Ovary (tissue), 9 donors: ENCODE measurements around the gene ZNF273. TPM values are rescaled to one million over a fixed set of nuclear protein-coding genes. Genes with fewer than 3 reads are reported as not detected.

ENCODE experiments used
- DNase-seq, 5 donors: peaks; one replicate each; pipeline ENCODE4 v3.0.0-alpha.2; 2019 to 2020
- H3K27ac ChIP-seq, 2 donors: fragments of 200-600 bp; one replicate each; pipeline versions ENCODE4 v1.5.1 to v1.8.0; 2019 to 2022
- H3K27me3 ChIP-seq: fragments of 200-600 bp; one replicate; pipeline ENCODE4 v1.8.0; 2022
- H3K36me3 ChIP-seq: fragments of 200-600 bp; sonication (generic); one replicate; pipeline ENCODE4 v1.5.1; 2019
- H3K4me1 ChIP-seq: one replicate; pipeline ENCODE4 v1.8.1; 2013; ENCODE audit warnings: mild to moderate bottlenecking, moderate library complexity; ENCODE audit not compliant: insufficient read depth
- H3K4me3 ChIP-seq: fragments of 200-600 bp; sonication (generic); one replicate; pipeline ENCODE4 v1.5.1; 2017
- H3K9me3 ChIP-seq, 2 donors: fragments of 200-600 bp in 1 of 2; sonication (generic) in 1 of 2; one replicate each; pipeline versions ENCODE4 v1.5.1 to v1.8.1; 2013 to 2019; ENCODE audit warnings: mild to moderate bottlenecking in 1 of 2, moderate library complexity in 1 of 2
- CTCF ChIP-seq, 3 donors: fragments of 450-650 bp in 2 of 3; fragments of 200-600 bp in 1 of 3; IDR thresholded peaks; one replicate each; pipeline versions ENCODE4 v1.5.1 to v1.8.0; 2016 to 2022; ENCODE audit warnings: antibody characterized with exemption in 3 of 3, mild to moderate bottlenecking in 1 of 3
- EP300 ChIP-seq: sonication (generic); formaldehyde crosslinking; IDR thresholded peaks from one replicate; pipeline ENCODE4 v1.6.1; 2017; ENCODE audit warnings: antibody characterized with exemption
- POLR2A ChIP-seq: fragments of 450-650 bp; IDR thresholded peaks from one replicate; pipeline ENCODE4 v1.6.1; 2017; ENCODE audit warnings: antibody characterized with exemption, mild to moderate bottlenecking, moderate library complexity
- WGBS, 3 donors: extraction: QIAGEN DNeasy Blood & Tissue Kit in 1 of 3; methylation state at CpG; one replicate each; pipeline versions ENCODE4 v1.1.5 to v1.1.7; 2013 to 2017; 5-methylcytosine and 5-hydroxymethylcytosine counted together
- intact Hi-C, 4 donors: fragments of 100-400 bp; cut with DNase I; formaldehyde crosslinking; loops; one replicate each; pipeline versions ENCODE4 v1.11.0 to v1.15.1; 2022 to 2023
- polyA plus RNA-seq, 2 donors: library from polyadenylated mRNA; stranded (reverse); fragments of 200-250 nt in 1 of 2; fragments of 350-450 nt in 1 of 2; fragmentation: Illumina TruSeq in 1 of 2; extraction: RNeasy Lipid Tissue Mini Kit (QIAGEN cat#74804) in 1 of 2; gene quantifications; one replicate each; pipeline ENCODE4 v1.2.3, GENCODE V29; 2013 to 2014
- total RNA-seq, 7 donors: library from RNA; depleted of rRNA in 2 of 7; stranded (reverse); fragments of >200 nt in 2 of 7; fragmentation: NEBNext Ultra II Directional in 3 of 7; extraction: Animal tissue kit (Norgen Biotek cat#: 25700) in 3 of 7; gene quantifications; one replicate each; pipeline versions ENCODE4 v1.1.0 to v1.2.4, GENCODE V29; 2016 to 2023
- donor health status: DM: no; HTN: no; CAD: no; lungs with moderate emphysema.
- donor health status: DM: no; HTN: no; CAD: no.
- donor health status: Bipolar disorder and iron deficiency.
- donor health status: DM: yes; HTN: yes; CAD: no.
- donor health status: DM: no; HTN: no; CAD: no.
- donor health status: DM: yes; HTN: yes; CAD: no.

The ZNF273 gene
- total and polyA plus RNA-seq, 9 donors: 4.4 to 13.0 (median 6.6) TPM

DNA sequence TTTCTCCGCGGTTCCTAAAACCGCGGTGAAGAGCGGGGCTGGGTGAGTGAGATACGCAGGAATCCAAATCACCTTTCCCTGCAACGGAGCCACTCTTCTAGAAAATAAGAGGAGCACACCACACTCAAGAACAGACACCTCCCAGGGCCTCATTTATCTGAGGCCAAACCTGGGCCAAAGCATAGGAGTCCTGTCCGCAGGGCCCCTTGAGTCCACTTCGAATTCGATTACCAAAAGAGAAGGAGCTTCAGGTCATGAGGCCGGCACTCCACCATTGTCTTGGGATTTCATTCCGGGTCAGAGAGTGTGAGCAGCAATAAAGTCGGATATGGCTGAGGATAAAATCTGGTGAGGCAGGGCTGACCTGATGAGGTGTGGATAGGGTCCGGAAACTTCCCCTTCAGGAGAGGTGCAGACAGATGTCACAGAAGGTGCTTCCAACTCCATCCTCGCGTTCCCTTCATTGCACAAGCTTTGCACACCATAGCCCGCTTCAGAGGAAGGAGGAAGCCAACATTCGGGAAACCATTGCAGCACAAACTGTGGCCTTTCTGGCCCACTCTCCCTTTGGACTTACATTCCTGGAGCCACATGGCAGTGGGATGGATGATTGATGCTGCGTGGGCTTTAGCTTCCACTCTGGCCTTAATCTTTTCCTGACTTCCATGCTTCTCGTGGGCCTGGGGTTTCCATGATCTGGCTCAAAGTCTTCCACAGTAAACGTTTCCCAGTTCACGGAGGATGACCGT lies 27.2 kb upstream of the ZNF273 start:
- Histone ChIP-seq H3K36me3 (no peaks in the 10 kb centered on the region), H3K4me1 (no peaks in the 10 kb centered on the region), H3K27me3 (no peaks in the 10 kb centered on the region), H3K27ac (no peak overlapping the region), H3K9me3 (no peaks in the 10 kb centered on the region), H3K4me3 (no peak overlapping the region)
- WGBS, 3 donors: 85 to 89% (median 88%) methylated on average over 23 of the region's 23 CpGs
- TF ChIP-seq CTCF (IDR thresholded peaks at IDR 0.05) (no peak), POLR2A (no peak), EP300 (no peak)
- no peak for DNase-seq
- intact Hi-C loops: no loop called here

GRCh38 chr7:64876792-64877713 lies 26.0 kb upstream of the ZNF273 start:
- Histone ChIP-seq H3K9me3 (no peaks in the 10 kb centered on the region), H3K4me1 (no peaks in the 10 kb centered on the region), H3K27me3 (no peaks in the 10 kb centered on the region), H3K36me3 (no peaks in the 10 kb centered on the region), H3K4me3 (no peak overlapping the region), H3K27ac (no peak overlapping the region)
- no peak for TF ChIP-seq POLR2A
- no peak for TF ChIP-seq CTCF (IDR thresholded peaks at IDR 0.05)
- no peak for TF ChIP-seq EP300
- DNase-seq: no peak
- 14 to 22% (median 17%) methylated on average over 39 of the region's 39 CpGs for WGBS, 3 donors
- intact Hi-C loops: no loop called here

DNA sequence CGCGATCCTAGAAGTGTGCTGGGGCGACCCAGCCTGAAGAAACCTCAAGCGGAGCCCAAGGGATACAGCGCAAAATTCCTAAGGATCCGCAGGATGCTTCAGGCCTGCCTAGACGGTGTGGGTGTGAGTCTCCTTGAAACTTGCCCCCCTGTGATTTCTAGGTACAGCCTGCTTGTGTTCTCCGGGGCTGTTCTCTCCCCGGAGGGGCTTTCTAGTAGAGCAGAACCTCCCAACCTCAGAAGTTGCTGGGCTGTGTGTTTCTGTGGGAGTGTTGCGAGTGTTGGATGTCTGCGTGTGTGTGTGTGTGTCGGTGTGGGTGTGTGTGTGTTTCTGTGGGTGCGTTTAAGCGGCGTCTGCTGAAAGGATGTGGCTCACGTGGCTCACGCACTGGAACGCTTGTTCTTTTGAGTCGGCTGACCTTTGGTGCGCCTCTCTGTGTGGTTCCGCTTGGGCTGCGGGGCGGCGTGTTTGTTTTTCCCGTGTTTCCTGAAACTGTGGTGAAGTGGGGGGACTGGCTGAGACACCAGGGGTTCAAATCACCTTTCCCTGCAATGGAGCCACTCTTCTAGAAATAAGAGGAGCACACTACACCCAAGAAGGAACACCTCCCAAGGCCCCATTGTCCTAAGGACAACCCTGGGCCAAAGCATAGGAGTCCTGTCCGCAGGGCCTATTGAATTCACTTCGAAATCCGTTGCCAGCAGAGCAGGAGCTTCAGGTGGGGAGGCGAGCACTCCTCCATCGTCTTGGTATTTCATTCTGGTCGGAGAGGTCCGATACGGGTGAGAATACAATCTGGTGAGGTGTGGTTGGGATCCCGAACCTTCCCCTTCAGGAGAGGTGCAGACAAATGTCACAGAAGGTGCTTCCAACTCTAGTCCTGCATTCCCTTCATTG lies 25.1 kb upstream of the ZNF273 start:
- H3K4me3 ChIP-seq: no peak overlapping the region
- no peak for DNase-seq
- WGBS, 3 donors: 71 to 81% (median 80%) methylated on average over 34 of the region's 34 CpGs

More for the DNA sequence above, 25.1 kb upstream of the ZNF273 start:
- Histone ChIP-seq H3K9me3 (no peaks in the 10 kb centered on the region), H3K36me3 (no peaks in the 10 kb centered on the region), H3K27ac (no peak overlapping the region), H3K27me3 (no peaks in the 10 kb centered on the region), H3K4me1 (no peaks in the 10 kb centered on the region)
- intact Hi-C loops: no loop called here
- TF ChIP-seq EP300 (no peak), CTCF (IDR thresholded peaks at IDR 0.05) (no peak), POLR2A (no peak)
